PC-9 (cell line): ENCODE results near the gene GPR183. TPM values are rescaled to one million over a fixed set of nuclear protein-coding genes. Genes with fewer than 3 reads are reported as not detected.
A peak's percentile ranks its signal among the peaks of the same experiment; 100 is the strongest.

Experiments used
- BruUV-seq: library from RNA; stranded (reverse); fragments of 400-500 nt; replicated peaks from 2 replicates; lab custom pipeline; 2021; lab: Mats Ljungman, UMichigan
- CTCF ChIA-PET: fragments of 300-600 bp; sonication (Branson Sonifier 250); formaldehyde crosslinking; loops from one replicate; lab custom pipeline; 2022; ENCODE audit warnings: antibody characterized with exemption; lab: Charles Lee
- POLR2A ChIA-PET: fragments of 300-600 bp; sonication (Branson Sonifier 250); formaldehyde crosslinking; loops from one replicate; lab custom pipeline; 2022; ENCODE audit warnings: antibody characterized with exemption; ENCODE audit not compliant: unreplicated experiment; lab: Charles Lee
- DNase-seq, 2 experiments: peaks; one replicate each; pipeline versions ENCODE4 v3.0.0 to v3.0.0-alpha.2; 2015 to 2022; ENCODE audit warnings: mixed read lengths in 1 of 2
- H2AFZ ChIP-seq: fragments of 200-600 bp; sonication (generic); 2 replicates; pipeline ENCODE4 v1.8.1; 2017; ENCODE audit warnings: antibody characterized with exemption
- H3F3A ChIP-seq: fragments of 200-600 bp; sonication (generic); 2 replicates; pipeline ENCODE4 v1.8.1; 2017; ENCODE audit warnings: antibody characterized with exemption, mild to moderate bottlenecking, low read depth; ENCODE audit not compliant: insufficient read depth
- H3K27ac ChIP-seq: fragments of 200-600 bp; sonication (generic); 2 replicates; pipeline ENCODE4 v1.6.1; 2016; ENCODE audit warnings: mixed run types
- H3K27me3 ChIP-seq: fragments of 200-600 bp; sonication (generic); 2 replicates; pipeline ENCODE4 v1.6.1; 2016; ENCODE audit warnings: low read depth, mixed run types; ENCODE audit not compliant: insufficient read depth
- H3K36me3 ChIP-seq: fragments of 200-600 bp; sonication (generic); 2 replicates; pipeline ENCODE4 v1.6.1; 2016; ENCODE audit warnings: low read depth, mixed run types
- H3K4me1 ChIP-seq: fragments of 200-600 bp; sonication (generic); replicated peaks from 2 replicates; pipeline ENCODE4 v1.6.1; 2016; ENCODE audit warnings: mixed run types; ENCODE audit not compliant: insufficient read depth
- H3K4me2 ChIP-seq: fragments of 200-600 bp; sonication (generic); 2 replicates; pipeline ENCODE4 v1.6.1; 2017; ENCODE audit warnings: mixed run types
- H3K4me3 ChIP-seq: fragments of 200-600 bp; sonication (generic); 2 replicates; pipeline ENCODE4 v1.6.1; 2016; ENCODE audit warnings: mixed run types
- H3K79me2 ChIP-seq: fragments of 200-600 bp; sonication (generic); 2 replicates; pipeline ENCODE4 v1.6.1; 2017; ENCODE audit warnings: low read depth, mixed run types
- H3K9me2 ChIP-seq: fragments of 200-600 bp; sonication (generic); 2 replicates; pipeline ENCODE4 v1.8.1; 2017; ENCODE audit warnings: mild to moderate bottlenecking; ENCODE audit not compliant: insufficient read depth
- H3K9me3 ChIP-seq: fragments of 200-600 bp; sonication (generic); 2 replicates; pipeline ENCODE4 v1.8.1; 2016; ENCODE audit warnings: low read depth; ENCODE audit not compliant: insufficient read depth
- H4K20me1 ChIP-seq: fragments of 200-600 bp; sonication (generic); 2 replicates; pipeline ENCODE4 v1.8.1; 2017; ENCODE audit not compliant: insufficient read depth
- EZH2 ChIP-seq: fragments of 200-600 bp; sonication (generic); IDR thresholded peaks from 2 replicates; pipeline ENCODE4 v1.8.0; 2017; ENCODE audit warnings: antibody characterized with exemption, low read depth
- intact Hi-C: fragments of 100-400 bp; cut with micrococcal nuclease; formaldehyde crosslinking; loops from one replicate; pipeline ENCODE4 v1.10.0; 2022; ENCODE audit not compliant: unreplicated experiment
- total RNA-seq: library from RNA; stranded (reverse); gene quantifications from 2 replicates; pipeline ENCODE4 v1.2.3, GENCODE V29; 2021
- TF ChIP-seq, protein P1 (sequence below): fragments of 200-600 bp; sonication (generic); conservative IDR thresholded peaks from 2 replicates; pipeline ENCODE4 v1.6.1; 2017; ENCODE audit warnings: mixed run types, antibody characterized with exemption, mild to moderate bottlenecking, moderate library complexity

Gene GPR183
- total RNA-seq, 1 experiment from 2014 or later: not detected

DNA sequence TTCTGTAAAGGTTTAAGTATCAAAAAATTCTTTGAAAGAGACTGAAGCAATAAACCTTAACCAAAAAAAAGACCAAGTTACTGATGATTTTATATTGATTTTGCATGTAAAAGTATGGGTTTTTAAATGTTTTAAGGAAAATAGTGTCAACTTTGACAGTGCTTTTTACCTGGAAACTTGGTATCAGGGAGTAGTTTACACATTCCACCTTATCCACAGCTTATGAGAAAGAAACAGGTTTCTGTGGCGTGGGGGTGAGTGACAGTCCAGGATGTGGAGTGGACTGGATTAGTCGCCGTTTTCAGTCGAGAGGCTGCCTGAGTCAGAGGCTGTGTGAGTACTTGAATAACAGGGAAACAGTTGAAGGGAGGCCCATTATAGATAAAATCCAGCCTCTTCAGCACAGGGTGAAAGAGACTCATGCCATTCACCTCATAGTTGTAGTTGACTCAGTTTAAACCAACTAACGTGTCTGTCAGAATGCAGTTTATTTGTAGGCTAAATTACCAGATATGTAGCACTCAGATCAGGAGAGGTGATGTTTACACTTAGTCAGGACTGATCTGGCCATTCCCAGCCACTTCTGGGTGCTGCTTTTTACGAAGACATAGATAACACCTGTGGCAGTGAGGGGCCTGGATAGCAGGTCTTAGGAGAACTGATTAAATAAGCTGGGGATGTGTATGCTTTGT, 595 bp upstream of the GPR183 start:
- Histone ChIP-seq H4K20me1 (peaks cover 15% of the 10 kb centered on the region; the same call in 1 of the 2 replicates), H3K4me3 (no peak overlapping the region), H3K4me2 (no peak overlapping the region), H3K9me3 (no peaks in the 10 kb centered on the region), H3K27ac (peak overlapping the region; percentile 15), H2AFZ (no peak overlapping the region), H3K9me2 (no peaks in the 10 kb centered on the region), H3K27me3 (no peaks in the 10 kb centered on the region), H3K36me3 (0 out of 2 replicates have a peak, but pooled peaks cover 10% of the 10 kb centered on the region), H3K4me1 (no peaks in the 10 kb centered on the region), H3F3A (peaks cover 4% of the 10 kb centered on the region; the same call in 1 of the 2 replicates), H3K79me2 (peaks cover 21% of the 10 kb centered on the region; the same call in 1 of the 2 replicates)
- no peak for DNase-seq
- CTCF ChIA-PET: no interaction called here
- no peak for TF ChIP-seq EZH2
- TF ChIP-seq, protein P1, sequence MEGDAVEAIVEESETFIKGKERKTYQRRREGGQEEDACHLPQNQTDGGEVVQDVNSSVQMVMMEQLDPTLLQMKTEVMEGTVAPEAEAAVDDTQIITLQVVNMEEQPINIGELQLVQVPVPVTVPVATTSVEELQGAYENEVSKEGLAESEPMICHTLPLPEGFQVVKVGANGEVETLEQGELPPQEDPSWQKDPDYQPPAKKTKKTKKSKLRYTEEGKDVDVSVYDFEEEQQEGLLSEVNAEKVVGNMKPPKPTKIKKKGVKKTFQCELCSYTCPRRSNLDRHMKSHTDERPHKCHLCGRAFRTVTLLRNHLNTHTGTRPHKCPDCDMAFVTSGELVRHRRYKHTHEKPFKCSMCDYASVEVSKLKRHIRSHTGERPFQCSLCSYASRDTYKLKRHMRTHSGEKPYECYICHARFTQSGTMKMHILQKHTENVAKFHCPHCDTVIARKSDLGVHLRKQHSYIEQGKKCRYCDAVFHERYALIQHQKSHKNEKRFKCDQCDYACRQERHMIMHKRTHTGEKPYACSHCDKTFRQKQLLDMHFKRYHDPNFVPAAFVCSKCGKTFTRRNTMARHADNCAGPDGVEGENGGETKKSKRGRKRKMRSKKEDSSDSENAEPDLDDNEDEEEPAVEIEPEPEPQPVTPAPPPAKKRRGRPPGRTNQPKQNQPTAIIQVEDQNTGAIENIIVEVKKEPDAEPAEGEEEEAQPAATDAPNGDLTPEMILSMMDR: no peak
- POLR2A ChIA-PET: no interaction called here
- no TSS peak for BruUV-seq
- intact Hi-C loops: no loop called here

DNA sequence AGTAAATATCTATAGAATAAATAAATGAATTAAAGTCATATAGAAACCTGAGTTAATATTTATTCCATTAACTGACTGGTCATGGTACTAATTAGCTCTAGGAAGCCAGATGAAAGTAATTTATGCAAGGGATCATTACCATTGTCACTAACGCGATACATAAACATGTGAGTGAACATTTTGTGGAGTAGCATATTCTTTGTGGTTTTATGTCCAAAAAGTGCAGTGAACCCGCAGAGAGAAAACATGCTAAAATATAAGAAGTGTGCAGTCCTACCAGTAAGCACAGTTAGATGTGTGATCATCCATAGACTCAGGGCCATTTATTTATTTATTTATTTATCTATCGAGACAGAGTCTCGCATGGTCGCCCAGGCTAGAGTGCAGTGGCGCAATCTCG, 1.6 kb downstream of the GPR183 start:
- peaks cover 4% of the 10 kb centered on the region for H3F3A ChIP-seq
- no peak overlapping the region for H2AFZ ChIP-seq
- no peaks in the 10 kb centered on the region for H3K9me2 ChIP-seq
- no peaks in the 10 kb centered on the region for H3K9me3 ChIP-seq
- no peaks in the 10 kb centered on the region for H3K4me1 ChIP-seq
- no peak for TF ChIP-seq EZH2
- TF ChIP-seq, protein P1: no peak
- H3K27ac ChIP-seq: no peak overlapping the region
- ChIA-PET CTCF (no interaction called here), POLR2A (no interaction called here)
- H4K20me1 ChIP-seq: peaks cover 8% of the 10 kb centered on the region; the same call in 1 of the 2 replicates
- H3K27me3 ChIP-seq: no peaks in the 10 kb centered on the region
- no TSS peak for BruUV-seq
- H3K36me3 ChIP-seq: 0 out of 2 replicates have a peak, but pooled peaks cover 10% of the 10 kb centered on the region
- DNase-seq: no peak
- intact Hi-C loops: no loop called here
- H3K79me2 ChIP-seq: peaks cover 24% of the 10 kb centered on the region; the same call in 1 of the 2 replicates
- H3K4me3 ChIP-seq: no peak overlapping the region
- H3K4me2 ChIP-seq: no peak overlapping the region

DNA sequence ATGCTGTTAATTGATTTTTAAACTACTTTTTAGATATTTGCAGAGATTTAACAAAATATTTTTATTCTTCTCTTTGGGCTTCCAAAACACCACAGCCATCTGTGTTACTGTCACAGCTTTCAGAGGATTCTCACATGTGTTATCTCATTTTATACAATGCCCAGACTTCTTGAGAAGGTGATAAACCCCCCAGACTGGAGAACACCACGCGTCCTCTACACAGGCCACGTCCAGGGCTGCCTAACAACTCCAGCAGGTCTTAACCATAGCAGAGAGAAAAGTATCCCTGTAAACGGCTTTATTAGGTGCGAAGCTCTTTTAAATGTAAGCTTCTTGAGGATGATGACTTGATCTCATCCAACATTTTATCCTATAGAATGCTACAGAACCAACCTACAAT, 2.0 kb downstream of the GPR183 start:
- Histone ChIP-seq H3K79me2 (peaks cover 24% of the 10 kb centered on the region; the same call in 1 of the 2 replicates), H4K20me1 (peaks cover 12% of the 10 kb centered on the region; the same call in 1 of the 2 replicates), H3K27me3 (no peaks in the 10 kb centered on the region), H2AFZ (no peak overlapping the region), H3K36me3 (0 out of 2 replicates have a peak, but pooled peaks cover 10% of the 10 kb centered on the region), H3K9me3 (no peaks in the 10 kb centered on the region), H3F3A (peaks cover under 1% of the 10 kb centered on the region), H3K4me3 (no peak overlapping the region), H3K4me1 (no peaks in the 10 kb centered on the region), H3K4me2 (no peak overlapping the region), H3K27ac (no peak overlapping the region), H3K9me2 (no peaks in the 10 kb centered on the region)
- no peak for DNase-seq
- no TSS peak for BruUV-seq
- TF ChIP-seq, protein P1: no peak
- no peak for TF ChIP-seq EZH2
- intact Hi-C loops: no loop called here
- ChIA-PET POLR2A (interaction anchor here (1.0 kb wide), 1 partner anchor 73 kb away, joined by 6 read pairs; no protein-coding TSS in a partner anchor), CTCF (no interaction called here)
